Measurements from ENCODE around the gene DUSP22.

Gene DUSP22

GRCh38 chr6:397056-397455 is 104.8 kb downstream of the DUSP22 start:
- H3K27ac ChIP-seq (ENCODE audit: low read depth, low read length): no peak overlapping the region
- H3F3A ChIP-seq (ENCODE audit: control insufficient read depth, insufficient read depth): no peaks in the 10 kb centered on the region
- no peak overlapping the region for H3K4me3 ChIP-seq (ENCODE audit: low read length)
- no peak for TF ChIP-seq EZH2phosphoT487 (IDR thresholded peaks at IDR 0.05; ENCODE audit: borderline replicate concordance, low read length)
- TF ChIP-seq CTCF (IDR thresholded peaks at IDR 0.05; ENCODE audit: low read depth, low read length, poor library complexity, severe bottlenecking): no peak
- no peaks in the 10 kb centered on the region for H3K9me2 ChIP-seq (replicated peaks; ENCODE audit: control insufficient read depth, low read length)
- no peaks in the 10 kb centered on the region for H3K36me3 ChIP-seq (ENCODE audit: control insufficient read depth, low read length)
- no peaks in the 10 kb centered on the region for H3K79me2 ChIP-seq (ENCODE audit: control insufficient read depth, low read length)
- no peaks in the 10 kb centered on the region for H4K20me1 ChIP-seq (ENCODE audit: control insufficient read depth, insufficient read depth, low read depth, low read length)
- H3K4me1 ChIP-seq (ENCODE audit: control insufficient read depth, low read length): no peaks in the 10 kb centered on the region; the same call in 1 of the 2 replicates
- H3K4me2 ChIP-seq (ENCODE audit: low read length): no peak overlapping the region
- no peaks in the 10 kb centered on the region for H3K9me3 ChIP-seq (ENCODE audit: control insufficient read depth, insufficient read depth, low read length)
- peaks cover 28% of the 10 kb centered on the region for H3K27me3 ChIP-seq (ENCODE audit: control insufficient read depth, low read length)

- Histone ChIP-seq H3K4me1 (ENCODE audit: control insufficient read depth, low read length) (no peaks in the 10 kb centered on the region; the same call in 1 of the 2 replicates), H3F3A (ENCODE audit: control insufficient read depth, insufficient read depth) (no peaks in the 10 kb centered on the region), H3K27me3 (ENCODE audit: control insufficient read depth, low read length) (peaks cover 22% of the 10 kb centered on the region), H3K4me2 (ENCODE audit: low read length) (no peak overlapping the region), H3K27ac (ENCODE audit: low read depth, low read length) (no peak overlapping the region), H3K4me3 (ENCODE audit: low read length) (no peak overlapping the region), H3K79me2 (ENCODE audit: control insufficient read depth, low read length) (no peaks in the 10 kb centered on the region), H3K9me2 (replicated peaks; ENCODE audit: control insufficient read depth, low read length) (no peaks in the 10 kb centered on the region), H3K9me3 (ENCODE audit: control insufficient read depth, insufficient read depth, low read length) (no peaks in the 10 kb centered on the region), H4K20me1 (ENCODE audit: control insufficient read depth, insufficient read depth, low read depth, low read length) (no peaks in the 10 kb centered on the region), H3K36me3 (ENCODE audit: control insufficient read depth, low read length) (no peaks in the 10 kb centered on the region)
- TF ChIP-seq EZH2phosphoT487 (IDR thresholded peaks at IDR 0.05; ENCODE audit: borderline replicate concordance, low read length): no peak
- no peak for TF ChIP-seq CTCF (IDR thresholded peaks at IDR 0.05; ENCODE audit: low read depth, low read length, poor library complexity, severe bottlenecking)
Observed at GRCh38 chr6:397604-398003, 105.3 kb downstream of the DUSP22 start.

- H3K9me2 ChIP-seq (replicated peaks; ENCODE audit: control insufficient read depth, low read length): no peaks in the 10 kb centered on the region
- H3F3A ChIP-seq (ENCODE audit: control insufficient read depth, insufficient read depth): no peaks in the 10 kb centered on the region
- no peaks in the 10 kb centered on the region for H3K9me3 ChIP-seq (ENCODE audit: control insufficient read depth, insufficient read depth, low read length)
- H4K20me1 ChIP-seq (ENCODE audit: control insufficient read depth, insufficient read depth, low read depth, low read length): no peaks in the 10 kb centered on the region
- H3K4me1 ChIP-seq (ENCODE audit: control insufficient read depth, low read length): no peaks in the 10 kb centered on the region; the same call in 1 of the 2 replicates
- no peaks in the 10 kb centered on the region for H3K79me2 ChIP-seq (ENCODE audit: control insufficient read depth, low read length)
- TF ChIP-seq CTCF (IDR thresholded peaks at IDR 0.05; ENCODE audit: low read depth, low read length, poor library complexity, severe bottlenecking) (no peak), EZH2phosphoT487 (IDR thresholded peaks at IDR 0.05; ENCODE audit: borderline replicate concordance, low read length) (no peak)
- H3K36me3 ChIP-seq (ENCODE audit: control insufficient read depth, low read length): no peaks in the 10 kb centered on the region
- H3K4me3 ChIP-seq (ENCODE audit: low read length): no peak overlapping the region
- H3K27me3 ChIP-seq (ENCODE audit: control insufficient read depth, low read length): peaks cover 18% of the 10 kb centered on the region
- no peak overlapping the region for H3K27ac ChIP-seq (ENCODE audit: low read depth, low read length)
- no peak overlapping the region for H3K4me2 ChIP-seq (ENCODE audit: low read length)
Observed at GRCh38 chr6:398065-398464, 105.8 kb downstream of the DUSP22 start.
